ENCODE data around the gene OPN1SW.

DNA sequence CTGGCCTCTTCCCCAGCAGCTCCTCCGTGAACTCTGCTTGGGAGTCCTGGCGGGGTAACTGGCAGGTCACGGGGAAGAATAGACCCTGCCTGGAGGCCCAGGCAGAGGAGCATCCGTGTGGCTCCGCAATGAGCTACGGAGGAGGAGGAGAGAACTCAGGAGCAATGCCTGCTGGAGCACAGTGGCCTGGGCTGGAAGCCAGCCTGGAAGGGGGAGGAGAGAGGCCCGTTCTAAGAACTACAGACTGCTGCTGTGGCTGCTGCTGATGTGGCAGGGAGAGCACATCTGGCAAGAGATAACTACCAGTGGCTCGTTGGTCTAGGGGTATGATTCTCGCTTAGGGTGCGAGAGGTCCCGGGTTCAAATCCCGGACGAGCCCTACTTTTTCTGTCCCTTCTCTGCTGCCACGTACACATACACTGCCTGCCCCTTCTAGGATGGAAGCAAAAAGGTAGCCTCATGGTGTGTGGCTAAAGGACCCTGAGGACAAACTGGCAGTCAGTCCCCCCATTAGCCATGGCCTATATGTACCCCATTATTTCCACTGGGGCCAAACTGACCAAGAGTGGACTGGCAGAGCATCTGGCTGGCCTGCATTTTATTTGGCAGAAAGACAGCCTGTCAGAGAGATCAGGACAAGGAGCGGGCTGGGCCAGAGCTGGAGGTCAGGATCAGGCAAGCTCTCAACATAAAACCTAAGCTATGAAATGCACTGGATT lies 7.7 kb upstream of the OPN1SW start:
- TF ChIP-seq ZNF274 (IDR thresholded peaks at IDR 0.05; ENCODE audit: low read depth, low read length) (no peak), SUZ12 (IDR thresholded peaks at IDR 0.05; ENCODE audit: extremely low read depth, insufficient read depth, insufficient read length) (no peak), YY1 (IDR thresholded peaks at IDR 0.05; ENCODE audit: insufficient read depth, insufficient read length) (no peak)

Data from NT2/D1 (cell line).